GM21576 (cell line): Measurements from ENCODE around the gene MYH4.

Source experiments
- ATAC-seq: cut with Tn5 transposase; IDR thresholded peaks from one replicate; pipeline ENCODE4 v1.9.1; 2021; ENCODE audit warnings: mild to moderate bottlenecking, moderate library complexity; ENCODE audit not compliant: unreplicated experiment

The MYH4 gene

GRCh38 chr17:10469459-10469858 is at the start of gene MYH4:
MYH4 (minus strand) TSS chr17:10469559; CDS start chr17:10466745, 2,814 bp downstream.
- ATAC-seq: no peak

GRCh38 chr17:10518271-10519037 is 49.1 kb upstream of the MYH4 start, which contains the start of gene MYH1:
MYH1 (minus strand) TSS chr17:10518542; CDS start chr17:10516642, 1,900 bp downstream.
- no peak for ATAC-seq

- ATAC-seq: no peak
Measured at GRCh38 chr17:10516638-10517037, 47.3 kb upstream of the MYH4 start.

- ATAC-seq: no peak
Measured at GRCh38 chr17:10516065-10516464, 46.7 kb upstream of the MYH4 start.

GRCh38 chr17:10513299-10514067 is 44.1 kb upstream of the MYH4 start:
- ATAC-seq: no peak

GRCh38 chr17:10512856-10513255 is 43.5 kb upstream of the MYH4 start:
- no peak for ATAC-seq

GRCh38 chr17:10499950-10500349 is 30.6 kb upstream of the MYH4 start:
- ATAC-seq: no peak

- no peak for ATAC-seq
Measured at GRCh38 chr17:10492004-10492403, 22.6 kb upstream of the MYH4 start.

GRCh38 chr17:10482252-10482651 is 12.9 kb upstream of the MYH4 start:
- ATAC-seq: no peak

- no peak for ATAC-seq
Measured at GRCh38 chr17:10477701-10478100, 8.3 kb upstream of the MYH4 start.

- ATAC-seq: no peak
Measured at GRCh38 chr17:10474536-10474935, 5.2 kb upstream of the MYH4 start.

GRCh38 chr17:10471858-10472257 is 2.5 kb upstream of the MYH4 start:
- no peak for ATAC-seq

- ATAC-seq: no peak
Measured at GRCh38 chr17:10463402-10463801, 6.0 kb downstream of the MYH4 start.

- no peak for ATAC-seq
Measured at GRCh38 chr17:10460062-10460461, 9.3 kb downstream of the MYH4 start.

- no peak for ATAC-seq
Measured at GRCh38 chr17:10458701-10459100, 10.7 kb downstream of the MYH4 start.

GRCh38 chr17:10457952-10458351 is 11.4 kb downstream of the MYH4 start:
- ATAC-seq: no peak

GRCh38 chr17:10447026-10447931 is 22.1 kb downstream of the MYH4 start:
- ATAC-seq: no peak

GRCh38 chr17:10439816-10440215 is 29.5 kb downstream of the MYH4 start:
- no peak for ATAC-seq

GRCh38 chr17:10435096-10435495 is 34.3 kb downstream of the MYH4 start:
- no peak for ATAC-seq

- ATAC-seq: no peak
Measured at GRCh38 chr17:10429421-10430045, 39.8 kb downstream of the MYH4 start.

- no peak for ATAC-seq
Measured at GRCh38 chr17:10428781-10429180, 40.6 kb downstream of the MYH4 start.
